ENCODE results near the gene AGXT.

DNA sequence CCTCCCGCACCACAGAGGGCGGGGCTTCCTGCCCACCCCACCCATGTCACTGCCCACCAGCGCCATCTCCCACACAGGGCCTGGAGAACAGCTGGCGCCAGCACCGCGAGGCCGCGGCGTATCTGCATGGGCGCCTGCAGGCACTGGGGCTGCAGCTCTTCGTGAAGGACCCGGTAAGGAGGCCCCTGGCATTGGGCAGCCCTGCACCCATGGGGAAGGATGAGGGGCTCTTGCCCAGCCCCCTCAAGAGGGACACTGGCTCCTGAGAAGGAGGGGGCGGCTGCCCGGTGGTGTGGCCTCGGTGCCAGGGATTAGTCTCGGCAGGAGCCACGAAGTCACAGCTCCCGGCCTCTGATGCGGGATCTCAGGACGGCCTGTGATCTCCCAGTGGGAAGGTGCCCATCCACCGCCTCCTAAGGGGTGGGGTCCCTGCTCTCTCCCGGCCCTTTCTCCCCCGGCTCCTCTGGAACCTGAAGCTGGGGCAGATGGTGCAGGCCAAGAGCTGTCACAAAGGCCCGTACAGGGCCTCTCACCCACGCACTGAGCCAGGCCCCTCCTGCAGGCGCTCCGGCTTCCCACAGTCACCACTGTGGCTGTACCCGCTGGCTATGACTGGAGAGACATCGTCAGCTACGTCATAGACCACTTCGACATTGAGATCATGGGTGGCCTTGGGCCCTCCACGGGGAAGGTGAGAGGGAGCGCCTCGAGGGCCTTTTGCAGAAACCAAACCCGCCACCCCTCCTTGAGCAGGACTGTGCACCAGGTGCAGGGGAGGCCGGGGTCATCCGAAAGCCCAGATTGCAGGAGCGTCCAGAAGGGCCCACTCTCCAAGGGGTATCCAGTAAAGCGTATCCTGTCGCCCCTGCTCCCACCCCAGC lies 9.1 kb downstream of the AGXT start:
- TF ChIP-seq, protein P1, sequence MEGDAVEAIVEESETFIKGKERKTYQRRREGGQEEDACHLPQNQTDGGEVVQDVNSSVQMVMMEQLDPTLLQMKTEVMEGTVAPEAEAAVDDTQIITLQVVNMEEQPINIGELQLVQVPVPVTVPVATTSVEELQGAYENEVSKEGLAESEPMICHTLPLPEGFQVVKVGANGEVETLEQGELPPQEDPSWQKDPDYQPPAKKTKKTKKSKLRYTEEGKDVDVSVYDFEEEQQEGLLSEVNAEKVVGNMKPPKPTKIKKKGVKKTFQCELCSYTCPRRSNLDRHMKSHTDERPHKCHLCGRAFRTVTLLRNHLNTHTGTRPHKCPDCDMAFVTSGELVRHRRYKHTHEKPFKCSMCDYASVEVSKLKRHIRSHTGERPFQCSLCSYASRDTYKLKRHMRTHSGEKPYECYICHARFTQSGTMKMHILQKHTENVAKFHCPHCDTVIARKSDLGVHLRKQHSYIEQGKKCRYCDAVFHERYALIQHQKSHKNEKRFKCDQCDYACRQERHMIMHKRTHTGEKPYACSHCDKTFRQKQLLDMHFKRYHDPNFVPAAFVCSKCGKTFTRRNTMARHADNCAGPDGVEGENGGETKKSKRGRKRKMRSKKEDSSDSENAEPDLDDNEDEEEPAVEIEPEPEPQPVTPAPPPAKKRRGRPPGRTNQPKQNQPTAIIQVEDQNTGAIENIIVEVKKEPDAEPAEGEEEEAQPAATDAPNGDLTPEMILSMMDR (IDR thresholded peaks at IDR 0.05), result no peak
- no peak for TF ChIP-seq POLR2AphosphoS5 (IDR thresholded peaks at IDR 0.05; ENCODE audit: insufficient read depth in 1 of 2, low read depth in 1 of 2)

All from vagina (tissue), 2 donors.